ENCODE results near the gene PTMS. TPM values are rescaled to one million over a fixed set of nuclear protein-coding genes. Genes with fewer than 3 reads are reported as not detected.

The PTMS gene
- total and polyA plus RNA-seq, 10 of the 15 experiments (the other 5 are each of a cell fraction or from before 2014, with no cell fraction given), result 2.1 to 127 (median 29.8) TPM

DNA sequence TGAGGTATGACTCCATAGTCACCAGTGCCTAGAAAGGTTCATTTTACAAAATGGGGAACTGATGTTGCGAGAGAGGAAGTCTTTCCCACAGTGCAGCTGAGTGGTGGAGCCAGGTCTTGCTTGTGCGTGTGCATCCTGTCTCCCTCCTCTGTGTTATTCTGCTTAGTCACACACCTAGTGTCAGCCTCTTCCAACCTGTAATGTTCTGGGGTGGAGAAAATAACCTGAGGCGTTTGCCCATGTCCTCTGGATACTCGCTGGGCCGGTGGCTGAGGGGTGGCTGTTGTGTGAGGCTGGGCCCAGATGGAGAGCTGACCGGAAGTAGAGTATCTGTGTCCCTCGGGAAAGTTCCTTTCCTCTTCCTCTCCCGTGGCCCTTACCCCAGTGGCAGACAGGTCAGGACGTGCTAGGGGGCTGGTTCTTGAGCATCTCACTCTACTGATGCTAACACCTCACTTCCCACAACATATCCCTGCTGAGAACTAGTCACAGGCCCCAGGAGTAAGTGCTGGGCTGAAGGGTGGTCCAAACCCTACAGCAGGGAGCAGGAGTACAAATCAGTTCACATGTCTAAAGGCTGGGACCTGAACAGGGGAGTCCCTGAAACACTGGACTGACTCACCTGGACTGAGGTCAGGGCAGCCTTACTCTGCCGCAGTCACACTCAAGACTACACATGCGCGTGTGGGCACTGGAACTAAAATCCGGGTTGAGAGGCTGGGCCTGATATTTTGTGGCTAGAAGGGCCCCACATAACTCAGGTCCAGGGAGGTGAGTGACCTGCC lies 20.2 kb upstream of the PTMS start (continued):
- TF ChIP-seq YY1 (IDR thresholded peaks at IDR 0.05; ENCODE audit: low read depth, low read length) (0 out of 2 replicates have a peak, but pooled peaks have one; percentile 51), RUNX3 (IDR thresholded peaks at IDR 0.05; ENCODE audit: low read length) (peak; percentile 43)

DNA sequence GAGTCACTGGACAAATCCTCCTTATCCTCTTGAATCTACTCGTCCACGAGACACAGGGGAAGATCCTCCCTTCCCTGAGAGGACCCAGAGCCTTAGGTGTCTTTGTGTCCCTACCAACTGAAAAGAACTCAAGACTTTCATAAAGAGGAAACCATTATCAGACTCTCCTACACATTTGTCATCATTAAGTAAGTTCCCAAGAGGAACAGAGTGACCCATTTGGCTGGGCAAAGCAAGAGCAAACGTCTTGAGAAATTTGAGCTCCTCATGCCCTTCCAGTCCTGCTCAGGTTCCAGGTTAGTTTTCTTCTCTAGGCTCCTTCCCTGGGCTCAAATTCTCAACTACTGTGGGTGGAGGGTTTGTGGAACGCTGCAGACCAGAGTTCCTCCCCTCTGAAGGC lies 18.9 kb upstream of the PTMS start:
- H3K27me3 ChIP-seq (replicated peaks in 1 of 2; ENCODE audit: control insufficient read depth in 2 of 2, insufficient read depth in 2 of 2, low read length in 1 of 2), result no peaks in the 10 kb centered on the region
- no peak overlapping the region for H3K9ac ChIP-seq (ENCODE audit: control insufficient read depth, insufficient read depth, low read length)
- H3K36me3 ChIP-seq (ENCODE audit: control insufficient read depth in 2 of 2, insufficient read depth in 2 of 2, low read length in 1 of 2), result peaks cover 6 to 14% of the 10 kb centered on the region in 2 experiments; a peak in 3 of 4 replicates
- no peak overlapping the region for H3K4me2 ChIP-seq (ENCODE audit: control insufficient read depth, insufficient read depth)
- FAIRE-seq, result no peak
- SMC1A ChIA-PET (ENCODE audit: uncharacterized antibody, unreplicated experiment), result no interaction called here
- WGBS (ENCODE audit: insufficient coverage, insufficient replicate concordance, low lambda C conversion rate, missing lambda C conversion rate), result 88% methylated on average over 4 of the region's 4 CpGs
- H2AFZ ChIP-seq (ENCODE audit: control insufficient read depth, low read depth, low read length), result no peak overlapping the region
- DNase-seq (ENCODE audit: low read depth, low spot score), result no peak
- no TSS peak for BruUV-seq (replicated peaks)
- peaks cover 7% of the 10 kb centered on the region for H3K79me2 ChIP-seq (ENCODE audit: control insufficient read depth, insufficient read depth, low read length)
- peaks cover 20% of the 10 kb centered on the region for H3K4me1 ChIP-seq (ENCODE audit: control insufficient read depth, insufficient read depth, low read length)
- H4K20me1 ChIP-seq (ENCODE audit: control insufficient read depth, insufficient read depth), result no peaks in the 10 kb centered on the region
- H3K4me3 ChIP-seq, result no peak overlapping the region
- H3K27ac ChIP-seq (ENCODE audit: control insufficient read depth, insufficient read depth), result no peak overlapping the region
- in situ Hi-C loops (cut with MboI) (no loop called here), intact Hi-C loops (cut with micrococcal nuclease; ENCODE audit: unreplicated experiment) (no loop called here)
- RAD21 ChIA-PET (ENCODE audit: unreplicated experiment), result no interaction called here
- CTCF ChIA-PET, result interaction anchor here (0.6 to 1.3 kb wide), 2 partner anchors 10 to 12 kb away, joined by 3 read pairs; no protein-coding TSS in a partner anchor
- H3K9me3 ChIP-seq (replicated peaks; ENCODE audit: control insufficient read depth, insufficient read depth, low read length), result peaks cover 5% of the 10 kb centered on the region
- POLR2A ChIA-PET, result no interaction called here
- no peak for ATAC-seq
- TF ChIP-seq, protein P1, sequence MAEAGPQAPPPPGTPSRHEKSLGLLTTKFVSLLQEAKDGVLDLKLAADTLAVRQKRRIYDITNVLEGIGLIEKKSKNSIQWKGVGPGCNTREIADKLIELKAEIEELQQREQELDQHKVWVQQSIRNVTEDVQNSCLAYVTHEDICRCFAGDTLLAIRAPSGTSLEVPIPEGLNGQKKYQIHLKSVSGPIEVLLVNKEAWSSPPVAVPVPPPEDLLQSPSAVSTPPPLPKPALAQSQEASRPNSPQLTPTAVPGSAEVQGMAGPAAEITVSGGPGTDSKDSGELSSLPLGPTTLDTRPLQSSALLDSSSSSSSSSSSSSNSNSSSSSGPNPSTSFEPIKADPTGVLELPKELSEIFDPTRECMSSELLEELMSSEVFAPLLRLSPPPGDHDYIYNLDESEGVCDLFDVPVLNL (IDR thresholded peaks at IDR 0.05; ENCODE audit: low read depth, low read length), result no peak
- TF ChIP-seq GATAD2B (conservative IDR thresholded peaks at IDR 0.05; ENCODE audit: low read depth) (no peak), SMAD1 (IDR thresholded peaks at IDR 0.05; ENCODE audit: low read depth, partially characterized antibody) (no peak), TARDBP (IDR thresholded peaks at IDR 0.05; ENCODE audit: borderline replicate concordance) (no peak), BCL11A (IDR thresholded peaks at IDR 0.05; ENCODE audit: low read depth, low read length) (no peak), FOS (IDR thresholded peaks at IDR 0.05; ENCODE audit: borderline replicate concordance, extremely low read depth, insufficient read length) (no peak), POLR2AphosphoS5 (IDR thresholded peaks at IDR 0.05; ENCODE audit: low read length) (no peak), SREBF2 (IDR thresholded peaks at IDR 0.05; ENCODE audit: low read length) (no peak), POU2F2 (IDR thresholded peaks at IDR 0.05; ENCODE audit: borderline replicate concordance, low read depth, low read length) (no peak)
- TF ChIP-seq, protein P2, sequence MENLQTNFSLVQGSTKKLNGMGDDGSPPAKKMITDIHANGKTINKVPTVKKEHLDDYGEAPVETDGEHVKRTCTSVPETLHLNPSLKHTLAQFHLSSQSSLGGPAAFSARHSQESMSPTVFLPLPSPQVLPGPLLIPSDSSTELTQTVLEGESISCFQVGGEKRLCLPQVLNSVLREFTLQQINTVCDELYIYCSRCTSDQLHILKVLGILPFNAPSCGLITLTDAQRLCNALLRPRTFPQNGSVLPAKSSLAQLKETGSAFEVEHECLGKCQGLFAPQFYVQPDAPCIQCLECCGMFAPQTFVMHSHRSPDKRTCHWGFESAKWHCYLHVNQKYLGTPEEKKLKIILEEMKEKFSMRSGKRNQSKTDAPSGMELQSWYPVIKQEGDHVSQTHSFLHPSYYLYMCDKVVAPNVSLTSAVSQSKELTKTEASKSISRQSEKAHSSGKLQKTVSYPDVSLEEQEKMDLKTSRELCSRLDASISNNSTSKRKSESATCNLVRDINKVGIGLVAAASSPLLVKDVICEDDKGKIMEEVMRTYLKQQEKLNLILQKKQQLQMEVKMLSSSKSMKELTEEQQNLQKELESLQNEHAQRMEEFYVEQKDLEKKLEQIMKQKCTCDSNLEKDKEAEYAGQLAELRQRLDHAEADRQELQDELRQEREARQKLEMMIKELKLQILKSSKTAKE (IDR thresholded peaks at IDR 0.05; ENCODE audit: low read depth, poor library complexity, severe bottlenecking), result no peak
- TF ChIP-seq, protein P3, sequence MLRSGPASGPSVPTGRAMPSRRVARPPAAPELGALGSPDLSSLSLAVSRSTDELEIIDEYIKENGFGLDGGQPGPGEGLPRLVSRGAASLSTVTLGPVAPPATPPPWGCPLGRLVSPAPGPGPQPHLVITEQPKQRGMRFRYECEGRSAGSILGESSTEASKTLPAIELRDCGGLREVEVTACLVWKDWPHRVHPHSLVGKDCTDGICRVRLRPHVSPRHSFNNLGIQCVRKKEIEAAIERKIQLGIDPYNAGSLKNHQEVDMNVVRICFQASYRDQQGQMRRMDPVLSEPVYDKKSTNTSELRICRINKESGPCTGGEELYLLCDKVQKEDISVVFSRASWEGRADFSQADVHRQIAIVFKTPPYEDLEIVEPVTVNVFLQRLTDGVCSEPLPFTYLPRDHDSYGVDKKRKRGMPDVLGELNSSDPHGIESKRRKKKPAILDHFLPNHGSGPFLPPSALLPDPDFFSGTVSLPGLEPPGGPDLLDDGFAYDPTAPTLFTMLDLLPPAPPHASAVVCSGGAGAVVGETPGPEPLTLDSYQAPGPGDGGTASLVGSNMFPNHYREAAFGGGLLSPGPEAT (IDR thresholded peaks at IDR 0.05; ENCODE audit: low read depth), result no peak
- TF ChIP-seq, protein P4, sequence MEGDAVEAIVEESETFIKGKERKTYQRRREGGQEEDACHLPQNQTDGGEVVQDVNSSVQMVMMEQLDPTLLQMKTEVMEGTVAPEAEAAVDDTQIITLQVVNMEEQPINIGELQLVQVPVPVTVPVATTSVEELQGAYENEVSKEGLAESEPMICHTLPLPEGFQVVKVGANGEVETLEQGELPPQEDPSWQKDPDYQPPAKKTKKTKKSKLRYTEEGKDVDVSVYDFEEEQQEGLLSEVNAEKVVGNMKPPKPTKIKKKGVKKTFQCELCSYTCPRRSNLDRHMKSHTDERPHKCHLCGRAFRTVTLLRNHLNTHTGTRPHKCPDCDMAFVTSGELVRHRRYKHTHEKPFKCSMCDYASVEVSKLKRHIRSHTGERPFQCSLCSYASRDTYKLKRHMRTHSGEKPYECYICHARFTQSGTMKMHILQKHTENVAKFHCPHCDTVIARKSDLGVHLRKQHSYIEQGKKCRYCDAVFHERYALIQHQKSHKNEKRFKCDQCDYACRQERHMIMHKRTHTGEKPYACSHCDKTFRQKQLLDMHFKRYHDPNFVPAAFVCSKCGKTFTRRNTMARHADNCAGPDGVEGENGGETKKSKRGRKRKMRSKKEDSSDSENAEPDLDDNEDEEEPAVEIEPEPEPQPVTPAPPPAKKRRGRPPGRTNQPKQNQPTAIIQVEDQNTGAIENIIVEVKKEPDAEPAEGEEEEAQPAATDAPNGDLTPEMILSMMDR (IDR thresholded peaks at IDR 0.05 in 2 of 3, conservative IDR thresholded peaks at IDR 0.05 in 1 of 3; ENCODE audit: control insufficient read depth in 2 of 3, extremely low read depth in 1 of 3, insufficient read depth in 1 of 3, low read depth in 3 of 3, low read length in 3 of 3), result no peak
- TF ChIP-seq, protein P5, sequence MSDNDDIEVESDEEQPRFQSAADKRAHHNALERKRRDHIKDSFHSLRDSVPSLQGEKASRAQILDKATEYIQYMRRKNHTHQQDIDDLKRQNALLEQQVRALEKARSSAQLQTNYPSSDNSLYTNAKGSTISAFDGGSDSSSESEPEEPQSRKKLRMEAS (IDR thresholded peaks at IDR 0.05; ENCODE audit: low read depth, low read length), result no peak
